Gastroesophageal sphincter (tissue), 3 donors: Measurements from ENCODE around the gene SYT1.

Experiments
- POLR2A ChIP-seq, 2 donors: fragments of 450-650 bp; IDR thresholded peaks; one replicate each; pipeline ENCODE4 v1.6.1; 2017; ENCODE audit warnings: antibody characterized with exemption in 2 of 2, mild to moderate bottlenecking in 2 of 2, moderate library complexity in 1 of 2
- POLR2AphosphoS5 ChIP-seq: sonication (generic); formaldehyde crosslinking; IDR thresholded peaks from one replicate; pipeline ENCODE4 v1.6.1; 2017; ENCODE audit warnings: antibody characterized with exemption
- TF ChIP-seq, protein P1 (sequence below), 4 experiments: fragments of 200-600 bp in 2 of 4; fragments of 450-650 bp in 2 of 4; sonication (generic) in 1 of 4; IDR thresholded peaks; one replicate each; pipeline ENCODE4 v1.5.1; 2017 to 2019; ENCODE audit warnings: antibody characterized with exemption in 4 of 4, mild to moderate bottlenecking in 2 of 4, moderate library complexity in 2 of 4

DNA sequence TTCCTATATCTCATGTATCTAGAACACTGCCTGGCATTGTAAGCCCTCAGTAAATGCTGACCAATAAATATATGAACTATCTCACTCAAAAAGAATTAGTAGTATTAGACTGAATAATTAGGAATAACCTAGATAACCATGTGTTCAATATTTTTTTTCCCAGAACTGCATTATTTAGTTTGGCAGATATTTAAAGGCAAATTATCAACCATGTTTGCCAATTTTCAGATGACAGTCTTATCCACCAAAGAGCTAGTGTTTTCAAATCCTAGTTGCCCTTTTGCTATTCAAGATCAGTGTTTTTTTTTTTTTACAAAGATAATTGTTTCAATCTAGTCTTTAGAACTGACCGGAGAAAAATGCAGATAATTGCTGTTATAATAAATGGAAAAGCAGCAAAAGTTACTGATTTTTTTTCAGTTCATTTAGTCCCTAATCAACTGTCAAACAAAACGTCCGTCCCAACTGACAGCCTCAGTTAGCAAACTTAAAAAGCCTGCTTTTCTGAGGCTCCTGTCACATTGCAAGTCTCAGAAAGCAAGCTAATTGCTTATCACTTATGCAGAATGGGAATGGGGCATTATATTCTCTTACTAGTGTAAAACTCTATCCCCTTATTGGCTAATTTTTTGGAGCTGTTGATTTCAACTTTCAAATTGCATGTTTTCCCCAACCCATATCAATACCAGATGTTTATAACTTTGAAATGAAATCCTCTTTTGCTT, 623.0 kb downstream of the SYT1 start:
- TF ChIP-seq, protein P1, sequence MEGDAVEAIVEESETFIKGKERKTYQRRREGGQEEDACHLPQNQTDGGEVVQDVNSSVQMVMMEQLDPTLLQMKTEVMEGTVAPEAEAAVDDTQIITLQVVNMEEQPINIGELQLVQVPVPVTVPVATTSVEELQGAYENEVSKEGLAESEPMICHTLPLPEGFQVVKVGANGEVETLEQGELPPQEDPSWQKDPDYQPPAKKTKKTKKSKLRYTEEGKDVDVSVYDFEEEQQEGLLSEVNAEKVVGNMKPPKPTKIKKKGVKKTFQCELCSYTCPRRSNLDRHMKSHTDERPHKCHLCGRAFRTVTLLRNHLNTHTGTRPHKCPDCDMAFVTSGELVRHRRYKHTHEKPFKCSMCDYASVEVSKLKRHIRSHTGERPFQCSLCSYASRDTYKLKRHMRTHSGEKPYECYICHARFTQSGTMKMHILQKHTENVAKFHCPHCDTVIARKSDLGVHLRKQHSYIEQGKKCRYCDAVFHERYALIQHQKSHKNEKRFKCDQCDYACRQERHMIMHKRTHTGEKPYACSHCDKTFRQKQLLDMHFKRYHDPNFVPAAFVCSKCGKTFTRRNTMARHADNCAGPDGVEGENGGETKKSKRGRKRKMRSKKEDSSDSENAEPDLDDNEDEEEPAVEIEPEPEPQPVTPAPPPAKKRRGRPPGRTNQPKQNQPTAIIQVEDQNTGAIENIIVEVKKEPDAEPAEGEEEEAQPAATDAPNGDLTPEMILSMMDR (IDR thresholded peaks at IDR 0.05): no peak
- TF ChIP-seq POLR2A (IDR thresholded peaks at IDR 0.05) (no peak), POLR2AphosphoS5 (no peak)
